GM19035 (cell line): Measurements from ENCODE around the gene ATP13A3.

ENCODE experiments used
- ATAC-seq: cut with Tn5 transposase; IDR thresholded peaks from one replicate; pipeline ENCODE4 v1.9.1; 2021; ENCODE audit not compliant: unreplicated experiment

The ATP13A3 gene

DNA sequence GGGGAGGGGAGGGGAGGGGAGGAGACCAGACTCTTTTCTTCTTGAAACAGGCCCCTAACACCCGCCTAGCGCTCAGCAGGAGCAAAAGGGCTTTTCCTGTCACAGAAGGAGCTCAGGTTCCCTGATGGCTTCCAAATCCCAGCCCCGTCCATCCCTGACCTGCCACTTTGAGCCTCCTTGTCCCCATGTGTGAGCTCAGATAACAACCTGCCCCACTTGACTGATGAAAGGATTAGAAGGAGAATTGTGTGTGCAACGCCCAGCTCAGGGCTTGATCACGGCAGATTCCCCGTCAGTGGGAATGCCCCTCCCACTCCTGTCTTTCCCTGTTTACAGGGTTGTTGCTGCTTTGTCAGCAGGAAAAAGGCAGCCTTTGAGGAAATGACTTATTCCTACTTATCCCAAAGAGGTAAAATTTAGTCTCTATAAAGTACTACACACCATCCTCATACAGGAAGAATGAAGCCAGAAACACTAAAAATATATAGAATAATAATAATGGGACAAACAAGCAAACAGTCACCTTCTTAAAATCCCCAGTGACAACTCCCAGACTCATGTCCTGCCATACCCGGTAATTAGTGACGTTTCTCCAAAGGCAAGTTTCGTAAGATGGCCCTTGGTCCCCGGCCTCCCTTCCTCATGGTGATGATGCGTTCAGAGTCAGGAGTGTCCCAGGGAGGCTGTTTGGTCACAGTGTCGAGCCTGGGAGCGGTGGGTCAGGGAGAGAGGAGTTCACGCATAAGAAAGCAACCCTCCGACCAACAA, 111.1 kb downstream of the ATP13A3 start:
- no peak for ATAC-seq

DNA sequence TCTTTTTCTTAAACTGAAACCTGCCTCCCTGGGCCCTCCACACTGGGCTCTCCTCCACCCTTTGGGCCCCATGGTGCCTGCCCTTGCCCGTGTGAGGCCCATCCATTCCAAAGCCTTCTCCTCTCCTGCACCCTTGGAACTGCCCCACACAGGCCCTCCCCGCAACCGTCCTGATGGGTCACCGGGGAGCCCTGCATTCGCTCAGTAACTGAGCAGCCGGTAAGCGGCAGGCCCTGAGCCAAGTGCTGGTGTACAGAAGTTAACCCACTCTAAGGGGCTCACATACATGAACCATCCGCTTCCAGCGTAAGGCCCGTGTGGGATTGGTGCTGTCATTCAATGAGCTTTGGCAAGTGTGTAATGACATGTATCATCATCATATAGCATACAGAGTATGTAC, 111.9 kb downstream of the ATP13A3 start:
- no peak for ATAC-seq

DNA sequence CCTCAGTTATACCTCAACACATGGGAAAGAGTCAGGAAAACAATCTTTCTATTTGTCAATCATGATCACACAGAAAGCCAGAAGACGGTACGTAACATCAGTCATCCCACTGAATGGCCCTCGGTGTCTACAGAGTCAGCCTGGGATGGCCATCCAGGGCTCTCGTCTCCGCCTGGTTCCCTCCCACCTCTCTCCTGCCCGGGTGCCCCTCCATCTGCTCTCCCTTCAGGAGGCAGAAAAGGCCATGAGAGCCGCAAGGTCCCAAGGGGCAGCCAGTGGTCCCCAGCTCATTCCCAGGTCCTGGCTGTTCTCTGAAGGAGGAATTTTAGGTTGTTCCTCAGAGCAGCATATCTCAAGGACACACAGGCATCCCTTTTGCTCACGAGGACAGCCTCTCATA, 112.9 kb downstream of the ATP13A3 start:
- no peak for ATAC-seq

DNA sequence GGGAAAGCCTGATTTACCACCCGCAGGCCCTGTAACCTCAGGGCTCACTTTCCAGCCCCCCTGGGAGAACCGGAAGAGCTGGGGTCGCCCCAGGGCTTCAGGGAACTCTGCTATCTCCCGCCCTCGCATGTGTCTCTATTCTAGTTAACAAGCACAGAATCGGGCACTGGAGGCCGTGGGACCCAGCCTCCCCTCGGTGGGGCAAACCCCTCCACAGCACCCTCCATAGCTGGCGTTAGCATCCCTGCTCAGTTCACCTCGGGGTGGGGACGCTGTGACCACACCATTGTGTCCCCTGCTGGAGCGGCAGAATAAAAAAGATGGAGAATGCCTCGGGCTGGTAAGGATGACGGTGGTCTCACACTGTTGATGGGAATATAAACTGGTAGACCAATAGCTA, 113.8 kb downstream of the ATP13A3 start:
- no peak for ATAC-seq

DNA sequence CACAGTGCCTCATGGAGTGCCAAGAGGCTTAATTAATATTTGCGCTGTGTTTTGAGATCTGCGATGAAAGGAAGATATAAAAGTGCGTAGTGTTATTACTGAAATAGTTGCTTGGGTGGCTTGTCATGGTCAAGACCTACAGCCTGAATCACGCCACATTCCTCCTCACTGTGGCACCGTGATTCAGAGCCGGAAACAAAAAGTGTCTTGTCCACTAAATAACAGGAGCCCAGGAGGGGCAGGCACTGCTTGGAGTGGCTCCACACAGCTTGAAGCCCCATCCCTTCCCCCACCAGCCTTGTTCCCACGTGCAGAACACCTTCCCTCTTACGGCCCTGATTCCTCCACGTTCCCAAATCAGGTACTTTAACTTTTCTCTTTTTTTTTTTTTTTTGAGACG, 116.0 kb downstream of the ATP13A3 start:
- ATAC-seq, result no peak

DNA sequence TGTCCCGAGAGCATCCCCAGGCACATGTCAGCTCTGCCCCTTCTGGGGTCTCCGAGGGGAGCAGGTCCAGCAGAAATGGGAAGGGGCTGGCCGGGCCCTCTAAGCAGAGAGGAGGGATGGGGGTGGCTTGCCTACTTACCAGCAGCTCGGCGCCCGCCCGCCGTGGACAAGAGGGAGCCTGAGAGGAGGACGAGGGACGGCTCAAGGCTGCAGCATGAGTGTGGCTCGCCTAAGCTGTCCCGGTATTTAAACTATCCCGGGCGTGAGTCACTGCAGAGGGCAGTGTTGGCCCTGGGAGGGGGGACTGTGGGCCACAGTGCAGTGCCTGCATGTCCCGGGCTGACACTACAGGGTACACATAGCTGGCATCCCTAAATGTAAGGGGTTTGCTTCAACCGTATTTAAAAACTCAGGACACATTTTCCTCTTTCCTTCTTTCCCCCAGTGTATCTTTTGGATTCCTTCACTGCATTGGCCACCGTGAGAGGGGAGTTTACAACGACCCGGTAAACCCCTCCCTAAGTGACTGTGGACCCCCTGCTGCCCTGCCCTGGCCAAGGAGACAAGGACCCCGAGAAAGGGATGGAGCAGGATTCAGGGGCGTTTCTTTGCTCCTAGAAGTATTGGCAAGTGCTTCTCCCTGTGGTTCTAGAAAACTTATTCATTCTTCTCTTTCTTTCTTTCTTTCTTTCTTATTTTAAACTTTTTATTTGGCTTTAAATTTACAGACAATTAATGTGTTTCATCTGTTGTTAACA, 117.1 kb downstream of the ATP13A3 start, which contains the start of gene LRRC15:
Gene LRRC15, minus strand, starts transcription at position 222 of the 758 bp plus-strand sequence. CDS start 8,700 bp downstream, outside the sequence.
- no peak for ATAC-seq

DNA sequence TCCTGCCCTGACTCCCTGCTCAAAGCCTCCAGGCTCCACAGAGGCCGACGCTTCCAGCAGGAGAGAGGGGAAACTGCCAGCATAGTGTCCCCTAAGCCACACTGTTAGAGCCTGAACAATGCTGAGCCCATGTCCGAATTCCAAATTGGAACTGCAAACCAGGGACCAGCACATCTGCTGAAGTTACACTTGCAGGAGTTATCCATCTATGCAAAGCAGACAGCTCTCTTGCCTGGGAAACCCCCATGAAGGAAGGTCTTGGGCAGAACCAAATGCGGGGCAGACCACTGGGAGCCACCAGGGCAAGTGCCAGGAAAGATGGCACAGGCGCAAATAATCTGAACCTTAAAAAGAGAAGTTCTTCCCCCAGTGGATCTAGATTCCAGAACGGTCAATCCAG, 117.9 kb downstream of the ATP13A3 start:
- no peak for ATAC-seq

DNA sequence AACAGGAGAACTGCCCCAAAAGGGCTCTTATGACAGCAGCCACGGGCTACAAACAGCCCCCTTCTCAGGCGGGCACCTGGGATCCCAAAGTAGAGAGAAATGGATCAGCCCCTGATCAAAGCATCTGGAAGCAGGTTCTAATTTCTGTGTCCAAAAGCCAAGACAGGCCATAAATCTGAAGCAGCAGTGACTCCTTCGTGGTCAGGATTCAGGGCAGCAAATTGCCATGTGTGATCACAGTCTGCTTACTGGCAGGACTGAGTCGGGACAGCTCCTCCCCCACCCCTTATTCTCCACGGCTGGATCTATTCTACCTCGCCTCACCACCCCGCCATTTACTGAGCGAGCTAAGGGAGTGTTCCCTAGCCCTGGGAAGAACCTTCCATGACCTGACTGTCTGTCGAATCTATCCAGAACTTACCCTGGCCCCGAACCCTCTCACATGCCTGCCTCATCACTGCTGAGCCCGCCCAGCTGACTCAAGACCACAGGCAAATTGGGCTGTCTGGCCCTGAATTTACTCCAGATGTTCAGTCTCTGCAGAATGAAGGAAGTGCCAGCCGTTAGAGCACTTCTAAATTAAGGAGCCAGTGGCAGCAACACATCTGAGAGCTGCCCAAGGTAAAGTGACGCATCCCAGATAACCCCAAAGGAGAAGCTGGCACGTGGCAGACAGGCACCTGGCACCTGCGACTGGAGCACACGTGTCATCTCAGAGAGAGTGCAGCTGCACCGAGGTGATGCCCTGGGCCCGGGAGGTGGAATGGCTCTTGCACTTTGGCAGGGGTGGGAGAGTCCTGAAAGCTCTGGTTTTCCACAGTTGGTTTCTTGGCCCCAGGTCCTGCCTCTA, 118.6 kb downstream of the ATP13A3 start:
- no peak for ATAC-seq

DNA sequence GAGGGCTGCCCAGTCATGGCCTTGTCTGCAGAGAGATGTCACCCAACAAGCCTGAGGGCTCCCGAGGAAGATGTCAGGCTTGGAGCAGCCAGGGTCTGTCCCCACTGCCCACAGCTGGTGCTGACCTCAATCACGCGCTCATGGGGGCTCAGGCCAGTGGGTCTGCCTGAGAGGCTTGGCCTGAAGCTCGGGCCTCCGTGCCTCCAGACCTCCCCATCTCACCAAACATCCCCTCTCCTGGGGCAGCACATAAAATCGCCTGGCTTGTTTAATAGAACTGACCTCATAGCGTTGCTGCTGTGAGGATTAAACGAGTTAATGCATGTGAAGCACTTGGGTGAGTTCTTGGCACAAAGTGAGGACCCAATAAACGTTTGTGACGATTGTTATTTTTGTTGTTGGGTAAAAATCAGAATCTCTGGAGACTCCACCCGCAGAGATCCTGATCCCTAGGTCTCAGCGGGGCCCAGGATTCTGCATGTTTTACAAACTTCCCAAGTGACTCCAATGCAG, 120.8 kb downstream of the ATP13A3 start:
- ATAC-seq, result no peak

DNA sequence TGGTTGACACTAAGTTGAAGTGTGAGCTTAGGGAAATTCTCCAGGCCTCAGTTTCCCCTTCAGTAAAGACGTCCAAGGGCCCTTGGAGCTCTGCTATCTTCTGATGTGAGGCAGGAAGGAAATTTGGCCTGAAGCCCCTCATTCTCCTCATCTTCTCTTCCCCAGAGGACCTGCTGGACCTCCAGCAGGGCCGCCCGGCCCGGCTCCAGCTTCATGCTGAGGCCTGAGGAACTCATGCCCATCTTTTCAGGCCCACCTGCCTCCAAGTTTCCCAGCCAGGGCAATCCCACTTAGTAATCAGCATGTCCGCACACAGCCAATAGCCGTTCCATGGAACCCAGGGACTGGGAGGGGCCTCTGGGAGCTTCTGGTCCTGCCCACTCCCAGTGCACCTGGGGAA, 121.3 kb downstream of the ATP13A3 start:
- no peak for ATAC-seq

DNA sequence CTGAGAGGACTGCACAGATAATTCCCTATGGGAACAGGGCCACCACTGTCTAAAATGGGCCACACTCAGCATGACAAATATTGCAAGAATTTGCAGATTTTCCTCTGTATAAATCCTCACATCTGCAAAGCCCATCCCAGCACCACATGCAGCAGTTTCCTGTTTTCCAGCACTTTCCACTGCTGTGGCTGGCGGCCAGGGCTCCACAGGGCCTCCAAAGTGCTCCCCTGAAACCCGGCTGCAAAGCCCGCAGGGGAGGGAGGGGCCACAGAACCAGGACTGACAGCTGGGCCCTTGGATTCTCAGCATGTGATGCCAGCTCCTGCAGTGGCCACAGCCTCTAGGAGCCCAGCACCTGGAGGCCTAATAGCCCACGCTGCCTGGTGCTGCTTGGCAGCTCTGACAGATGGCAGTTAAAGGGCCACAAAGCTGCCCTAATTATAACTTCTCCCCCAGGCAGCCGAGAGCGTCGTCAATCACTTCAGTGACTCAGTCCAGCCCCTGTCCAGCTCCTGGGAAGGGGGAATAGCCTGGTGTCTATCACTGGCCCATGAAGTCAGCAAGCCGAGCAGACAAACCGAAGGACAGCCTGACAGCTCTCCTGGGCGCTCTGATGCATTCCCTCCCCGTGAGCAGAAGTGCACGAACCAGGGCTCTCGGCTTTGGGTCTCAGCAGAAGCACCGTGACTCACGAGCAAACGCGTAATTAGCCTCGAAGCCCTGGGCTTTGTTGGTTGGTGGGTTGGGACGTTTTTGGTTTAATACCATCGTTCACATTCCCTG, 122.0 kb downstream of the ATP13A3 start:
- no peak for ATAC-seq

DNA sequence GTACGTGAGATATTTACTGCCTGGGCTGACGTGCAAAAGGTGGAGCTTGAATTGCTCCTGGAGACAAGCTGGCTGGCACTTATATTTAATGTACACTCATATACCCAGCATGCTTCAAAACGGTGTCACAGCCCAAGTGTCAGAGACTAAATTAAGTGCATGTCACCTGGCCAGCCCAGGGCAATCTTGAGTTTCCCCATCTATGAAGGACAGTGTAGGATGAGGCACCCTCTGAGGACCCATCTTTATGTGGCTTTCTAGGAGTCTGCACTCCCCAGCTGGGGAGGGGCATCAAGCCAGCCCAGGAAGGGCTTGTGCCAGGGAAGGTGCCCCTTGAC, 122.5 kb downstream of the ATP13A3 start:
- ATAC-seq, result no peak

DNA sequence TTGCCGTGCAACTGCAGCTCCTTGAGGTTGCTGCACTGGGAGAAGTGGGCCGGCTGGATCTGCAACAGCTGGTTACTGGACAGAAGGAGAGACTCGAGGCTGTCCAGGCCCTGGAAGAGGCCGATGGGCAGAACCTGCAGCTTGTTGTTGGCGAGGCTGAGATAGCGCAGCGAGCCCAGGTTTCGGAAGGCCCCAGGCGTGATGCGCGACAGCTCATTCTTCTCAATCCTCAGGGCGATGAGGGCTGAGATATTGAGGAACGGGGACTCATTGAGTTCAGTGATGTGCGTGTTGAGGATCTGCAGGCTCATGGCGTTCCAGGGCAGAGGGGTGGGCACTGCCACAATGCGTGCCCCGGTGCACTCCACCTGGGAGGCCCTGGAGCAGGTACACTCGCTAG, 126.2 kb downstream of the ATP13A3 start:
- no peak for ATAC-seq

DNA sequence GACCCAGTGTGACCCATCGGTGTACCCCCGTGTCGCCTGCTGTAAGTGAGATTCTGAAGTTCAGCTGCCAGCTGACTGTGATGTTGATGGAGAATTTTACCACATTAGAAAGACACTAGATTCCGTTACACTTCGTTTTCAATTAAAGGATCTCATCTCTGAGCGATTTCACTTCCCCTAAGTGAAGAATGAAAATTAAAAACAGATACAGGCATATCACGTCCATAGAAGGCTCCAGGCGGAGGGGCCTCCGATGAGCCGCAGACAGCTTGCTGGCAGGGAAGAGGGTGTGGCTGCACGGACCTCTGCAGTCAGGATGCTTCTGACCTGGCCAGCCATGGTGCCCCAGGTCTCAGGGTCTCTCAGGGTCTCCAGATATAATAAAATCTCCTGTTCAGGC, 129.1 kb downstream of the ATP13A3 start:
- no peak for ATAC-seq

DNA sequence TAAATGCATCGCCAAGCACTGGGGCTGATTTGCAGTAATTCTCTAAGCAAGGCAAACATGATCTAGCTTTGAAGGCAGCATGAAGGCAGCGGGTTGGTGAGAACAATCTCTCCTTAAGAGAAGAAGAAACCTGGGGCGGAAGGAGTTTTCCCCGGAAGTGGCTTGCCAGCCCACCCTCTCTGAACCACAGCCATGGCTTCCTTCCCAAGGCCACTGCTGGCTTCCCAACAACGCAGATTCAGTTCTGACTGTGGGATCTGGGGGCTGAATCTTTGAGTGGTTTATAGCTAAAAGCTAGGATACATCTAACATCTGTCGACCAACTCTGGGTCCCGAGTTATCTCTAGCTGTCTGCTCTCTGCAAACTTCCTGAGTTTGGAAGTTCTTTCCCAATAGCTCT, 131.4 kb downstream of the ATP13A3 start:
- no peak for ATAC-seq

DNA sequence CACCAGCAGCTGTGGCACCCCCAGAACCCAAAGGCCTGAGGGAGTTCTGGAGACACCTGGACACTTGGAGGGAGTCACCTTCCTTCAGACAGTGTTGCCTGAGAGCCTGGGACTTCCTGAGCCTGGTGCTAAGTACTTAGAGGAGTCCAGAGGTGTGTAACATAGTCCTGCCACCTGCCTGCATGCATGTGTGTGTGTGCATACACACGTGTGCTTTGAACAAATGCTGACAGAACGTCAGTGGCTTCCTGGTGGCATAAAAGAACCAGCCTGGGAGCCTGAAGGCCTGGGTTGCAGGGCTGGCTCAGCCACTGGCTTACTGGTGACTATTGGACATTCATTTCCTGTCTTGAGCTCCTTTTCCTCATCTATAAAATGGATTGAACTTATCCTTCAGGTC, 132.5 kb downstream of the ATP13A3 start:
- no peak for ATAC-seq
